GM23338 (cell line): ENCODE results near the gene ODF2L. TPM values are rescaled to one million over a fixed set of nuclear protein-coding genes. Genes with fewer than 3 reads are reported as not detected.

Experiments used
- ATAC-seq: fragments of 200-7000 bp; cut with Tn5 transposase; 3 replicates; pipeline ENCODE4 v1.9.1; 2020
- DNase-seq: peaks from one replicate; pipeline ENCODE4 v3.0.0-alpha.2; 2015; ENCODE audit warnings: low spot score
- H2AFZ ChIP-seq: fragments of 200-600 bp; sonication (generic); 2 replicates; pipeline ENCODE4 v1.8.0; 2016; ENCODE audit warnings: antibody characterized with exemption, mild to moderate bottlenecking, moderate library complexity
- H3F3A ChIP-seq: fragments of 200-600 bp; sonication (generic); replicated peaks from 2 replicates; pipeline ENCODE4 v1.8.0; 2017; ENCODE audit warnings: antibody characterized with exemption, mixed run types, low read depth
- H3K27ac ChIP-seq: fragments of 200-600 bp; sonication (generic); 2 replicates; pipeline ENCODE4 v1.6.1; 2016; ENCODE audit warnings: low read depth
- H3K27me3 ChIP-seq: fragments of 200-600 bp; sonication (generic); 2 replicates; pipeline ENCODE4 v1.8.0; 2016; ENCODE audit warnings: mild to moderate bottlenecking, mixed run types, moderate library complexity; ENCODE audit not compliant: insufficient read depth
- H3K36me3 ChIP-seq: fragments of 200-600 bp; sonication (generic); 2 replicates; pipeline ENCODE4 v1.8.0; 2016; ENCODE audit warnings: mild to moderate bottlenecking; ENCODE audit not compliant: insufficient read depth
- H3K4me1 ChIP-seq: fragments of 200-600 bp; sonication (generic); 2 replicates; pipeline ENCODE4 v1.8.0; 2016; ENCODE audit warnings: mild to moderate bottlenecking, moderate library complexity; ENCODE audit not compliant: insufficient read depth
- H3K4me2 ChIP-seq: fragments of 200-600 bp; sonication (generic); 2 replicates; pipeline ENCODE4 v1.7.1; 2017; ENCODE audit warnings: mixed run types
- H3K4me3 ChIP-seq: fragments of 200-600 bp; sonication (generic); 2 replicates; pipeline ENCODE4 v1.6.1; 2016; ENCODE audit warnings: mixed run types
- H3K79me2 ChIP-seq: fragments of 200-600 bp; sonication (generic); replicated peaks from 2 replicates; pipeline ENCODE4 v1.8.0; 2017; ENCODE audit warnings: mild to moderate bottlenecking; ENCODE audit not compliant: insufficient read depth
- H3K9me2 ChIP-seq: fragments of 200-600 bp; sonication (generic); 2 replicates; pipeline ENCODE4 v1.8.0; 2017; ENCODE audit not compliant: insufficient read depth
- H4K20me1 ChIP-seq: fragments of 200-600 bp; sonication (generic); replicated peaks from 2 replicates; pipeline ENCODE4 v1.8.0; 2017; ENCODE audit warnings: mild to moderate bottlenecking; ENCODE audit not compliant: insufficient read depth
- H3K27ac Mint-ChIP-seq: 2 replicates; pipeline ENCODE4 v1.8.0; 2020; ENCODE audit warnings: inconsistent platforms, mild to moderate bottlenecking, moderate library complexity, mixed read lengths
- H3K27me3 Mint-ChIP-seq: 3 replicates; pipeline ENCODE4 v1.8.0; 2022; ENCODE audit warnings: low read depth, mild to moderate bottlenecking, moderate library complexity, mixed read lengths, inconsistent platforms; ENCODE audit not compliant: insufficient read depth, poor library complexity
- H3K36me3 Mint-ChIP-seq: 3 replicates; pipeline ENCODE4 v1.8.0; 2021; ENCODE audit warnings: low read depth, mild to moderate bottlenecking, inconsistent platforms, moderate library complexity, mixed read lengths
- H3K4me1 Mint-ChIP-seq: 3 replicates; pipeline ENCODE4 v1.8.0; 2020; ENCODE audit warnings: mild to moderate bottlenecking, inconsistent platforms, mixed read lengths
- H3K4me3 Mint-ChIP-seq: 3 replicates; pipeline ENCODE4 v1.8.0; 2021; ENCODE audit warnings: moderate library complexity, mild to moderate bottlenecking, inconsistent platforms, mixed read lengths
- H3K9me3 Mint-ChIP-seq: 3 replicates; pipeline ENCODE4 v1.8.0; 2020; ENCODE audit warnings: moderate library complexity, mild to moderate bottlenecking, inconsistent platforms, mixed read lengths
- CREB1 ChIP-seq: fragments of 250-450 bp; sonication (Bioruptor Pico); IDR thresholded peaks from 2 replicates; pipeline ENCODE4 v1.5.0; 2020; ENCODE audit warnings: low read depth, mild to moderate bottlenecking, moderate library complexity
- ETS1 ChIP-seq: IDR thresholded peaks from 2 replicates; pipeline ENCODE4 v1.6.1; 2016; ENCODE audit warnings: antibody characterized with exemption
- EZH2 ChIP-seq: fragments of 200-600 bp; sonication (generic); IDR thresholded peaks from one replicate; pipeline ENCODE4 v1.8.0; 2017; ENCODE audit warnings: antibody characterized with exemption, mild to moderate bottlenecking, low read depth; ENCODE audit not compliant: unreplicated experiment
- EZH2phosphoT487 ChIP-seq: fragments of 200-600 bp; sonication (generic); IDR thresholded peaks from one replicate; pipeline ENCODE4 v1.8.1; 2018; ENCODE audit warnings: antibody characterized with exemption; ENCODE audit not compliant: unreplicated experiment
- JUNB ChIP-seq: IDR thresholded peaks from one replicate; pipeline ENCODE4 v1.6.1; 2016; ENCODE audit warnings: antibody characterized with exemption; ENCODE audit not compliant: unreplicated experiment
- NANOG ChIP-seq: IDR thresholded peaks from 2 replicates; pipeline ENCODE4 v1.6.1; 2016; ENCODE audit warnings: antibody characterized with exemption, borderline replicate concordance
- POLR2AphosphoS5 ChIP-seq: IDR thresholded peaks from 2 replicates; pipeline ENCODE4 v1.6.1; 2016; ENCODE audit warnings: antibody characterized with exemption, low read depth
- REST ChIP-seq: IDR thresholded peaks from one replicate; pipeline ENCODE4 v1.6.1; 2018; ENCODE audit warnings: antibody characterized with exemption; ENCODE audit not compliant: unreplicated experiment
- STAT1 ChIP-seq: IDR thresholded peaks from one replicate; pipeline ENCODE4 v1.6.1; 2016; ENCODE audit warnings: antibody characterized with exemption; ENCODE audit not compliant: unreplicated experiment
- ZNF114 ChIP-seq: fragments of 250-450 bp; sonication (Bioruptor Pico); IDR thresholded peaks from 2 replicates; pipeline ENCODE4 v1.5.0; 2020; ENCODE audit warnings: mild to moderate bottlenecking, moderate library complexity
- ZNF331 ChIP-seq: fragments of 250-450 bp; sonication (Bioruptor Pico); IDR thresholded peaks from 2 replicates; pipeline ENCODE4 v1.5.0; 2020; ENCODE audit warnings: low read depth, mild to moderate bottlenecking, moderate library complexity
- polyA plus RNA-seq: library from polyadenylated mRNA; unstranded; fragments of >200 nt; fragmentation: Nextera tagmentation; extraction: Ambion mirVana; gene quantifications from 2 replicates; pipeline ENCODE4 v1.2.1, GENCODE V29; 2016
- total RNA-seq: library from RNA; depleted of rRNA; stranded (reverse); fragments of >200 nt; shearing (Covaris generic); gene quantifications from 2 replicates; pipeline ENCODE4 v1.2.3, GENCODE V29; 2014

Gene ODF2L
- total and polyA plus RNA-seq, 2 experiments from 2014 or later, result 29.8 to 51.5 TPM

- TF ChIP-seq JUNB (no peak), POLR2AphosphoS5 (no peak), REST (no peak), CREB1 (CRISPR knock-in tag) (no peak)
- Mint-ChIP-seq H3K27ac (no peak overlapping the region), H3K36me3 (peaks cover 6% of the 10 kb centered on the region), H3K4me1 (peaks cover 16% of the 10 kb centered on the region; the same call in 2 of the 3 replicates), H3K9me3 (no peaks in the 10 kb centered on the region), H3K27me3 (peaks cover 2% of the 10 kb centered on the region), H3K4me3 (peak overlapping the region; percentile 30; the same call in 2 of the 3 replicates)
- DNase-seq (no peak), ATAC-seq (no peak)
- H3K79me2 ChIP-seq, result peaks cover 58% of the 10 kb centered on the region
- no peaks in the 10 kb centered on the region for H3K36me3 ChIP-seq
- H3K27ac ChIP-seq, result no peak overlapping the region
- H3K27me3 ChIP-seq, result no peaks in the 10 kb centered on the region
- no peak overlapping the region for H3K4me3 ChIP-seq
- no peak overlapping the region; the same call in 1 of the 2 replicates for H3K4me2 ChIP-seq
- H3K9me2 ChIP-seq, result no peaks in the 10 kb centered on the region
- H3K4me1 ChIP-seq, result peaks cover 10% of the 10 kb centered on the region; the same call in 1 of the 2 replicates
- no peaks in the 10 kb centered on the region for H4K20me1 ChIP-seq
- H3F3A ChIP-seq, result 0 out of 2 replicates have a peak, but pooled peaks cover 4% of the 10 kb centered on the region
- H2AFZ ChIP-seq, result no peak overlapping the region
Measured at GRCh38 chr1:86394416-86394815, 1.7 kb downstream of the ODF2L start.

GRCh38 chr1:86389307-86389706 is 6.8 kb downstream of the ODF2L start:
- H3F3A ChIP-seq, result no peaks in the 10 kb centered on the region
- H3K4me1 Mint-ChIP-seq, result peaks cover under 1% of the 10 kb centered on the region; the same call in 1 of the 3 replicates
- H3K27ac ChIP-seq, result no peak overlapping the region
- H3K9me3 Mint-ChIP-seq, result no peaks in the 10 kb centered on the region
- no peak for ATAC-seq
- no peak for DNase-seq
- no peak overlapping the region for H2AFZ ChIP-seq
- no peaks in the 10 kb centered on the region; the same call in 1 of the 2 replicates for H3K4me1 ChIP-seq
- no peaks in the 10 kb centered on the region for H3K27me3 ChIP-seq
- H3K4me2 ChIP-seq, result no peak overlapping the region
- no peak overlapping the region for H3K4me3 ChIP-seq
- no peak overlapping the region for H3K4me3 Mint-ChIP-seq
- H4K20me1 ChIP-seq, result no peaks in the 10 kb centered on the region
- peaks cover 6% of the 10 kb centered on the region; the same call in 2 of the 3 replicates for H3K36me3 Mint-ChIP-seq
- H3K27me3 Mint-ChIP-seq, result no peaks in the 10 kb centered on the region
- H3K36me3 ChIP-seq, result no peaks in the 10 kb centered on the region
- H3K79me2 ChIP-seq, result peaks cover 73% of the 10 kb centered on the region
- no peaks in the 10 kb centered on the region for H3K9me2 ChIP-seq
- peak overlapping the region; percentile 25 for H3K27ac Mint-ChIP-seq
- no peak for TF ChIP-seq CREB1 (CRISPR knock-in tag)
- TF ChIP-seq ZNF114, result no peak
- TF ChIP-seq STAT1, result no peak
- TF ChIP-seq EZH2phosphoT487, result no peak
- TF ChIP-seq REST, result no peak
- TF ChIP-seq ETS1, result no peak
- no peak for TF ChIP-seq NANOG
- no peak for TF ChIP-seq EZH2
- TF ChIP-seq POLR2AphosphoS5, result no peak
- TF ChIP-seq ZNF331 (CRISPR knock-in tag), result no peak
